HEK293 (cell line): ENCODE results near the gene ARHGAP22.

Experiments used
- CTCF ChIA-PET: fragments of 350-600 bp; formaldehyde crosslinking; extraction: SDS; loops from one replicate; lab custom pipeline; 2021; ENCODE audit warnings: antibody characterized with exemption; lab: Yijun Ruan, JAX
- POLR2A ChIA-PET: fragments of 300-600 bp; formaldehyde crosslinking; extraction: SDS; loops from one replicate; lab custom pipeline; 2020; ENCODE audit warnings: antibody characterized with exemption, inconsistent platforms; lab: Yijun Ruan, JAX
- H3K27ac ChIP-seq: fragments of 200-500 bp; sonication (Bioruptor generic); 2 replicates; pipeline ENCODE4 v1.5.1; 2014; ENCODE audit warnings: low read depth, low read length, control low read depth, inconsistent platforms; ENCODE audit errors: extremely low read depth
- H3K36me3 ChIP-seq, 2 experiments: fragments of 200-500 bp in 1 of 2; sonication (Bioruptor generic) in 1 of 2; 1 replicate in 1 of 2; 2 replicates in 1 of 2; pipeline ENCODE4 v1.5.1; 2014 to 2017; ENCODE audit warnings: inconsistent platforms in 2 of 2, low read length in 2 of 2; ENCODE audit not compliant: control insufficient read depth in 2 of 2, insufficient read depth in 1 of 2
- H3K4me1 ChIP-seq: fragments of 200-500 bp; sonication (Bioruptor generic); 2 replicates; pipeline ENCODE4 v1.5.1; 2014; ENCODE audit warnings: mild to moderate bottlenecking, low read length, inconsistent platforms; ENCODE audit not compliant: control insufficient read depth, insufficient read depth
- H3K4me3 ChIP-seq: 2 replicates; pipeline ENCODE4 v1.5.1; 2011; ENCODE audit warnings: low read depth, mild to moderate bottlenecking, control low read depth, low read length, moderate library complexity
- H3K9me3 ChIP-seq: fragments of 200-500 bp; sonication (Bioruptor generic); 2 replicates; pipeline ENCODE4 v1.5.1; 2014; ENCODE audit warnings: low read depth, low read length, inconsistent platforms; ENCODE audit not compliant: control insufficient read depth, insufficient read depth
- CTCF ChIP-seq: fragments of 450-650 bp; formaldehyde crosslinking; IDR thresholded peaks from 2 replicates; pipeline ENCODE4 v1.5.1; 2016; ENCODE audit warnings: missing biosample characterization, missing genetic modification characterization
- EGR2 ChIP-seq: fragments of 450-650 bp; formaldehyde crosslinking; IDR thresholded peaks from 2 replicates; pipeline ENCODE4 v1.5.1; 2016; ENCODE audit warnings: low read depth, missing biosample characterization, missing genetic modification characterization
- FEZF1 ChIP-seq: fragments of 450-650 bp; formaldehyde crosslinking; IDR thresholded peaks from 2 replicates; pipeline ENCODE4 v1.5.1; 2016; ENCODE audit warnings: missing biosample characterization, missing genetic modification characterization
- GLI2 ChIP-seq: fragments of 450-650 bp; formaldehyde crosslinking; IDR thresholded peaks from 2 replicates; pipeline ENCODE4; 2017; ENCODE audit warnings: missing biosample characterization, missing genetic modification characterization, low read depth, borderline replicate concordance
- HOXD13 ChIP-seq: sonication (generic); formaldehyde crosslinking; IDR thresholded peaks from 2 replicates; pipeline ENCODE4 v1.8.0; 2022; ENCODE audit warnings: missing genetic modification reagents, borderline replicate concordance
- IKZF3 ChIP-seq: fragments of 450-650 bp; IDR thresholded peaks from 2 replicates; pipeline ENCODE4 v1.5.0; 2018; ENCODE audit warnings: missing biosample characterization, mild to moderate bottlenecking, missing genetic modification characterization, moderate library complexity
- KLF1 ChIP-seq: fragments of 450-650 bp; formaldehyde crosslinking; IDR thresholded peaks from 2 replicates; pipeline ENCODE4 v1.5.1; 2016; ENCODE audit warnings: missing biosample characterization, missing genetic modification characterization
- KLF17 ChIP-seq: fragments of 450-650 bp; formaldehyde crosslinking; IDR thresholded peaks from 2 replicates; pipeline ENCODE4 v1.5.1; 2016; ENCODE audit warnings: missing biosample characterization, missing genetic modification characterization
- KLF7 ChIP-seq: fragments of 450-650 bp; formaldehyde crosslinking; IDR thresholded peaks from 2 replicates; pipeline ENCODE4 v1.5.1; 2016; ENCODE audit warnings: missing biosample characterization, missing genetic modification characterization, borderline replicate concordance
- SP7 ChIP-seq: fragments of 450-650 bp; formaldehyde crosslinking; IDR thresholded peaks from 2 replicates; pipeline ENCODE4 v1.5.1; 2016; ENCODE audit warnings: missing biosample characterization, missing genetic modification characterization
- ZFP37 ChIP-seq: fragments of 450-650 bp; formaldehyde crosslinking; IDR thresholded peaks from 2 replicates; pipeline ENCODE4 v1.5.1; 2016; ENCODE audit warnings: missing biosample characterization, missing genetic modification characterization
- ZNF112 ChIP-seq: fragments of 450-650 bp; formaldehyde crosslinking; IDR thresholded peaks from 2 replicates; pipeline ENCODE4 v1.5.0; 2017; ENCODE audit warnings: missing biosample characterization, missing genetic modification characterization
- ZNF121 ChIP-seq: fragments of 450-650 bp; formaldehyde crosslinking; IDR thresholded peaks from 2 replicates; pipeline ENCODE4 v1.5.1; 2016; ENCODE audit warnings: missing biosample characterization, missing genetic modification characterization
- ZNF202 ChIP-seq: fragments of 450-650 bp; formaldehyde crosslinking; IDR thresholded peaks from 2 replicates; pipeline ENCODE4 v1.5.1; 2016; ENCODE audit warnings: missing biosample characterization, missing genetic modification characterization, borderline replicate concordance
- ZNF311 ChIP-seq: fragments of 450-650 bp; formaldehyde crosslinking; IDR thresholded peaks from 2 replicates; pipeline ENCODE4 v1.5.1; 2017; ENCODE audit warnings: missing biosample characterization, missing genetic modification characterization, borderline replicate concordance
- ZNF350 ChIP-seq: fragments of 450-650 bp; formaldehyde crosslinking; IDR thresholded peaks from 2 replicates; pipeline ENCODE4 v1.5.0; 2017; ENCODE audit warnings: missing biosample characterization, mild to moderate bottlenecking, missing genetic modification characterization
- ZNF398 ChIP-seq: fragments of 450-650 bp; formaldehyde crosslinking; IDR thresholded peaks from 2 replicates; pipeline ENCODE4 v1.5.1; 2017; ENCODE audit warnings: missing biosample characterization, missing genetic modification characterization
- ZNF585B ChIP-seq: fragments of 450-650 bp; formaldehyde crosslinking; IDR thresholded peaks from 2 replicates; pipeline ENCODE4 v1.5.1; 2016; ENCODE audit warnings: missing biosample characterization, missing genetic modification characterization
- ZNF596 ChIP-seq: fragments of 450-650 bp; IDR thresholded peaks from 2 replicates; pipeline ENCODE4 v1.5.0; 2018; ENCODE audit warnings: missing biosample characterization, mild to moderate bottlenecking, missing genetic modification characterization, moderate library complexity
- ZNF610 ChIP-seq: fragments of 450-650 bp; formaldehyde crosslinking; IDR thresholded peaks from 2 replicates; pipeline ENCODE4 v1.5.1; 2016; ENCODE audit warnings: missing biosample characterization, missing genetic modification characterization, borderline replicate concordance
- ZNF658 ChIP-seq: fragments of 450-650 bp; formaldehyde crosslinking; IDR thresholded peaks from 2 replicates; pipeline ENCODE4; 2016; ENCODE audit warnings: missing biosample characterization, missing genetic modification characterization
- ZNF707 ChIP-seq: fragments of 450-650 bp; formaldehyde crosslinking; IDR thresholded peaks from 2 replicates; pipeline ENCODE4 v1.5.1; 2016; ENCODE audit warnings: missing biosample characterization, missing genetic modification characterization
- ZNF785 ChIP-seq: fragments of 450-650 bp; formaldehyde crosslinking; IDR thresholded peaks from 2 replicates; pipeline ENCODE4 v1.5.1; 2016; ENCODE audit warnings: missing biosample characterization, missing genetic modification characterization
- ZNF791 ChIP-seq: fragments of 450-650 bp; formaldehyde crosslinking; IDR thresholded peaks from 2 replicates; pipeline ENCODE4 v1.5.1; 2016; ENCODE audit warnings: missing biosample characterization, missing genetic modification characterization
- ZNF837 ChIP-seq: fragments of 450-650 bp; formaldehyde crosslinking; IDR thresholded peaks from 2 replicates; pipeline ENCODE4 v1.5.1; 2016; ENCODE audit warnings: missing biosample characterization, missing genetic modification characterization
- ZSCAN23 ChIP-seq: fragments of 450-650 bp; formaldehyde crosslinking; IDR thresholded peaks from 2 replicates; pipeline ENCODE4 v1.5.1; 2016; ENCODE audit warnings: missing biosample characterization, missing genetic modification characterization

Gene ARHGAP22

GRCh38 chr10:48589266-48589665 lies 15.6 kb downstream of the ARHGAP22 start:
- Histone ChIP-seq H3K27ac (no peak overlapping the region), H3K36me3 (no peaks in the 10 kb centered on the region), H3K4me1 (no peaks in the 10 kb centered on the region), H3K4me3 (no peak overlapping the region), H3K9me3 (no peaks in the 10 kb centered on the region)
- CTCF ChIA-PET = interaction anchor here (1.3 to 1.6 kb wide), 2 partner anchors 18 to 67 kb away, joined by 4 to 6 read pairs; no protein-coding TSS in a partner anchor
- POLR2A ChIA-PET = interaction anchor here (1.1 kb wide), 1 partner anchor 35 kb away, joined by 3 read pairs; no protein-coding TSS in a partner anchor
- TF ChIP-seq ZNF837 (tag by site-specific recombination) = no peak
- no peak for TF ChIP-seq KLF17 (tag by site-specific recombination)
- no peak for TF ChIP-seq KLF1
- no peak for TF ChIP-seq ZNF398 (tag by site-specific recombination)
- no peak for TF ChIP-seq ZNF610 (tag by site-specific recombination)
- TF ChIP-seq GLI2 = no peak
- no peak for TF ChIP-seq ZNF202 (tag by site-specific recombination)
- no peak for TF ChIP-seq ZNF791
- TF ChIP-seq ZNF596 (tag by site-specific recombination) = no peak
- TF ChIP-seq ZNF658 (tag by site-specific recombination) = no peak
- TF ChIP-seq ZNF707 (tag by site-specific recombination) = no peak
- no peak for TF ChIP-seq SP7
- no peak for TF ChIP-seq ZSCAN23 (tag by site-specific recombination)
- no peak for TF ChIP-seq ZNF785 (tag by site-specific recombination)
- no peak for TF ChIP-seq IKZF3 (tag by site-specific recombination)
- no peak for TF ChIP-seq ZNF585B (tag by site-specific recombination)
- no peak for TF ChIP-seq ZNF350 (tag by site-specific recombination)
- no peak for TF ChIP-seq EGR2 (tag by site-specific recombination)
- no peak for TF ChIP-seq CTCF (tag by site-specific recombination)
- TF ChIP-seq HOXD13 (CRISPR knock-in tag) = no peak

GRCh38 chr10:48587819-48588218 lies 17.1 kb downstream of the ARHGAP22 start:
- Histone ChIP-seq H3K4me3 (no peak overlapping the region), H3K36me3 (no peaks in the 10 kb centered on the region), H3K9me3 (no peaks in the 10 kb centered on the region), H3K27ac (no peak overlapping the region)
- TF ChIP-seq ZFP37 (tag by site-specific recombination) = no peak
- TF ChIP-seq KLF7 (tag by site-specific recombination) = no peak
- no peak for TF ChIP-seq CTCF (tag by site-specific recombination)
- TF ChIP-seq ZNF311 = no peak
- TF ChIP-seq ZNF121 = no peak
- no peak for TF ChIP-seq ZNF350 (tag by site-specific recombination)
- TF ChIP-seq FEZF1 = no peak
- no peak for TF ChIP-seq ZNF112
- TF ChIP-seq, all 188 proteins: peak for 0
- ChIA-PET CTCF (interaction anchor here (0.6 to 1.6 kb wide), 4 partner anchors 20 to 124 kb away, joined by 3 to 7 read pairs (median 4); no protein-coding TSS in a partner anchor), POLR2A (no interaction called here)
- no peaks in the 10 kb centered on the region for H3K4me1 ChIP-seq
